Adrenal gland (tissue), 12 donors: ENCODE measurements around the gene SYCE1L. TPM values are rescaled to one million over a fixed set of nuclear protein-coding genes. Genes with fewer than 3 reads are reported as not detected.

ENCODE experiments used
- DNase-seq, 7 donors: peaks; one replicate each; pipeline ENCODE4 v3.0.0-alpha.2; 2019 to 2020
- H3K27ac ChIP-seq, 5 donors: fragments of 200-600 bp; sonication (generic) in 4 of 5; 1 replicate in 3 of 5; 2 replicates in 2 of 5; pipeline versions ENCODE4 v1.5.1 to v1.8.0; 2016 to 2020; ENCODE audit warnings: mild to moderate bottlenecking in 1 of 5
- H3K27me3 ChIP-seq: fragments of 200-600 bp; 2 replicates; pipeline ENCODE4 v1.8.0; 2021
- H3K36me3 ChIP-seq, 2 donors: fragments of 200-600 bp; replicated peaks in 1 of 2; 1 replicate in 1 of 2; 2 replicates in 1 of 2; pipeline versions ENCODE4 v1.5.1 to v1.8.0; 2018 to 2022
- H3K4me1 ChIP-seq, 2 donors: fragments of 200-600 bp; replicated peaks in 1 of 2; 1 replicate in 1 of 2; 2 replicates in 1 of 2; pipeline versions ENCODE4 v1.5.1 to v1.8.0; 2018 to 2021
- H3K4me3 ChIP-seq, 4 donors: fragments of 200-600 bp; sonication (generic) in 3 of 4; one replicate each; pipeline ENCODE4 v1.5.1; 2016 to 2018
- H3K9me3 ChIP-seq, 3 donors: fragments of 200-600 bp; sonication (generic) in 1 of 3; replicated peaks in 1 of 3; 1 replicate in 2 of 3; 2 replicates in 1 of 3; pipeline versions ENCODE4 v1.5.1 to v1.8.0; 2016 to 2021
- POLR2A ChIP-seq, 2 donors: fragments of 450-650 bp; IDR thresholded peaks; one replicate each; pipeline ENCODE4 v1.6.1; 2017; ENCODE audit warnings: antibody characterized with exemption in 2 of 2, mild to moderate bottlenecking in 2 of 2, moderate library complexity in 1 of 2
- WGBS, 4 donors: extraction: QIAGEN DNeasy Blood & Tissue Kit in 2 of 4; methylation state at CpG; one replicate each; pipeline versions ENCODE4 v1.1.5 to v1.1.7; 2013 to 2017; 5-methylcytosine and 5-hydroxymethylcytosine counted together
- intact Hi-C, 2 donors: fragments of 100-400 bp; cut with DNase I; formaldehyde crosslinking; loops; one replicate each; pipeline versions ENCODE4 v1.14.1 to v1.15.0; 2022 to 2023
- polyA plus RNA-seq, 3 donors: library from polyadenylated mRNA; stranded (reverse); fragments of 200-250 nt in 2 of 3; fragments of 350-450 nt in 1 of 3; fragmentation: Illumina TruSeq in 1 of 3; extraction: RNeasy Lipid Tissue Mini Kit (QIAGEN cat#74804) in 1 of 3; gene quantifications; one replicate each; pipeline ENCODE4 v1.2.3, GENCODE V29; 2013 to 2014
- total RNA-seq, 9 donors: library from RNA; depleted of rRNA in 4 of 9; stranded (reverse); fragments of >200 nt in 4 of 9; fragments of 120-200 nt in 1 of 9; fragmentation: NEBNext Ultra II Directional in 1 of 9; extraction: Animal tissue kit (Norgen Biotek cat#: 25700) in 1 of 9; gene quantifications; one replicate each; pipeline versions ENCODE4 v1.1.0 to v1.2.4, GENCODE V29; 2013 to 2023
- TF ChIP-seq, protein P1 (sequence below), 6 experiments: fragments of 450-650 bp in 4 of 6; fragments of 200-600 bp in 2 of 6; sonication (generic) in 1 of 6; IDR thresholded peaks; 1 replicate in 5 of 6; 2 replicates in 1 of 6; pipeline versions ENCODE4 v1.5.1 to v1.8.0; 2016 to 2021; ENCODE audit warnings: antibody characterized with exemption in 6 of 6, mild to moderate bottlenecking in 2 of 6, moderate library complexity in 1 of 6
- donor health status: healthy with polysubstance abuse.
- donor health status: Bipolar disorder and iron deficiency.
- donor health status: DM: yes; HTN: yes; CAD: no.
- donor health status: DM: no; HTN: no; CAD: no.
- donor health status: DM: no; HTN: no; CAD: no.
- donor health status: DM: yes; HTN: yes; CAD: no.

SYCE1L gene
- total and polyA plus RNA-seq, 12 donors, result 0.42 to 10.8 (median 2.2) TPM; not detected in 3

DNA sequence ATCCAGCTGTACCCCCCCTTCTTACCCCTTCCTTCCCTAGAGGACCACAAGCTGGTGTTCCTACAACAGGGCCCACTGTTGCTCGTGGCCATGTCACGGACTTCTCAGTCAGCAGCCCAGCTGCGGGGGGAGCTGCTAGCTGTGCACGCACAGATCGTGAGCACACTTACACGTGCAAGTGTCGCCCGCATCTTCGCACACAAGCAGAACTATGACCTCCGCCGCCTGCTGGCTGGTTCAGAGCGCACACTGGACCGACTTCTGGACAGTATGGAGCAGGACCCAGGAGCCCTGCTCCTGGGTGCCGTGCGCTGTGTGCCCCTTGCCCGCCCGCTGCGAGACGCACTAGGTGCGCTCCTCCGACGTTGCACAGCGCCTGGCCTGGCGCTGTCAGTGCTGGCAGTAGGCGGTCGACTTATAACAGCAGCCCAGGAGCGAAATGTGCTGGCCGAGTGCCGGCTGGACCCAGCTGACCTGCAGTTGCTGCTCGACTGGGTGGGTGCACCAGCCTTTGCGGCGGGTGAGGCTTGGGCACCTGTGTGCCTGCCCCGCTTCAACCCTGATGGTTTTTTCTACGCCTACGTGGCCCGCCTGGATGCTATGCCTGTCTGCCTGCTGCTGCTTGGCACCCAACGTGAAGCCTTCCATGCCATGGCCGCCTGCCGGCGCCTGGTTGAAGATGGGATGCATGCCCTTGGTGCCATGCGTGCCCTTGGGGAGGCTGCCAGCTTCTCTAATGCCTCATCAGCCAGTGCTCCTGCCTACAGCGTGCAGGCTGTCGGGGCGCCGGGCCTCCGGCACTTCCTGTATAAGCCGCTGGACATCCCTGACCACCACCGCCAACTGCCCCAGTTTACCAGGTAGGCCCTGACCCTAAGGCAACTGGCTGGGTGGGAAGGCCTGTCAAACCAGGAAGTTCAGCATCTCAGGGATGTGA, 4.6 kb upstream of the SYCE1L start:
- Histone ChIP-seq H3K4me1 (peaks cover 13 to 16% of the 10 kb centered on the region in 2 donors), H3K27ac (no peak overlapping the region), H3K4me3 (no peak overlapping the region), H3K9me3 (no peaks in the 10 kb centered on the region), H3K27me3 (no peaks in the 10 kb centered on the region), H3K36me3 (peaks cover 0 to 56% of the 10 kb centered on the region in 2 donors)
- no peak for DNase-seq
- WGBS, 4 donors, result 90 to 96% (median 92%) methylated on average over 24 to 48 of the region's 48 CpGs
- TF ChIP-seq POLR2A (IDR thresholded peaks at IDR 0.05), result no peak
- TF ChIP-seq, protein P1, sequence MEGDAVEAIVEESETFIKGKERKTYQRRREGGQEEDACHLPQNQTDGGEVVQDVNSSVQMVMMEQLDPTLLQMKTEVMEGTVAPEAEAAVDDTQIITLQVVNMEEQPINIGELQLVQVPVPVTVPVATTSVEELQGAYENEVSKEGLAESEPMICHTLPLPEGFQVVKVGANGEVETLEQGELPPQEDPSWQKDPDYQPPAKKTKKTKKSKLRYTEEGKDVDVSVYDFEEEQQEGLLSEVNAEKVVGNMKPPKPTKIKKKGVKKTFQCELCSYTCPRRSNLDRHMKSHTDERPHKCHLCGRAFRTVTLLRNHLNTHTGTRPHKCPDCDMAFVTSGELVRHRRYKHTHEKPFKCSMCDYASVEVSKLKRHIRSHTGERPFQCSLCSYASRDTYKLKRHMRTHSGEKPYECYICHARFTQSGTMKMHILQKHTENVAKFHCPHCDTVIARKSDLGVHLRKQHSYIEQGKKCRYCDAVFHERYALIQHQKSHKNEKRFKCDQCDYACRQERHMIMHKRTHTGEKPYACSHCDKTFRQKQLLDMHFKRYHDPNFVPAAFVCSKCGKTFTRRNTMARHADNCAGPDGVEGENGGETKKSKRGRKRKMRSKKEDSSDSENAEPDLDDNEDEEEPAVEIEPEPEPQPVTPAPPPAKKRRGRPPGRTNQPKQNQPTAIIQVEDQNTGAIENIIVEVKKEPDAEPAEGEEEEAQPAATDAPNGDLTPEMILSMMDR (IDR thresholded peaks at IDR 0.05), result no peak
- intact Hi-C loops, result no loop called here

DNA sequence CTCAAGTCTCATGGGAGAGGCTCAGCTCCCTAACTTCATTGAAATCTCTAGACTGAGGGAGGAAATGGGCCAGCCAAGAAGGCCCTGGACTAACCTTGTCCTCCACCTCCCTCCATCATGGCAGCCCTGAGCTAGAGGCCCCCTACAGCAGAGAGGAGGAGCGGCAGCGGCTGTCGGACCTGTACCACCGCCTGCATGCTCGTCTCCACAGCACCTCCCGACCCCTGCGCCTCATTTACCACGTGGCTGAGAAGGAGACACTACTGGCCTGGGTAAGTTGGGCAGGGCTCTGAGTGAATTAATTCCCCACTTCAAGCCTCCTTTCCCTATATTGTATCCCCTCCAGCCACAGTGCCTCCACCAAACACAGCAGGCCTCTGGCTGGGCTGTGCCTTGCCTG, 3.8 kb upstream of the SYCE1L start:
- Histone ChIP-seq H3K27me3 (no peaks in the 10 kb centered on the region), H3K27ac (no peak overlapping the region), H3K4me3 (no peak overlapping the region), H3K9me3 (no peaks in the 10 kb centered on the region), H3K36me3 (peaks cover 0 to 58% of the 10 kb centered on the region in 2 donors), H3K4me1 (peaks cover 9 to 16% of the 10 kb centered on the region in 2 donors)
- intact Hi-C loops, result no loop called here
- DNase-seq, result no peak
- no peak for TF ChIP-seq POLR2A (IDR thresholded peaks at IDR 0.05)
- TF ChIP-seq, protein P1 (IDR thresholded peaks at IDR 0.05), result no peak
- 92 to 94% (median 92%) methylated on average over 7 to 8 of the region's 8 CpGs for WGBS, 4 donors

DNA sequence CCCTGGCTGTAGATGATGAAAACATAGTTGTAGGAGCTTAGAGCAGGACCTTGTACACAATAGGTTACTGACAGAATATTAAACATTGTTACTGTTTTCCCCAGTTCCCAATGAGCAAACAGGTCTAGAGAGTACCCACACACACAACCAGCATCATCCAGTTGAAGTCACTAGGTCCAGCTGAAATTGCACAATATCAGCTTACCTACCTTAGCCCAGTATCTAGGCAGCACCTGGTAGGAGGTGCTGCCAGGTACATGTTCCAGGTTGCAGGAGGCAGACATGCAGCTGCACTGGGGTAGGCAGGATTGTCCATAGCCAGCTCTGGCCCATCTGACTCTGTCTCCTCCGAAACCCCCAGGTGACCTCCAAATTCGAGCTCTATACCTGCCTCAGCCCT, 1.5 kb upstream of the SYCE1L start:
- Histone ChIP-seq H3K36me3 (peaks cover 0 to 58% of the 10 kb centered on the region in 2 donors), H3K27me3 (no peaks in the 10 kb centered on the region), H3K4me3 (no peak overlapping the region), H3K9me3 (no peaks in the 10 kb centered on the region), H3K4me1 (peaks cover 0 to 3% of the 10 kb centered on the region in 2 donors), H3K27ac (no peak overlapping the region)
- TF ChIP-seq, protein P1 (IDR thresholded peaks at IDR 0.05), result no peak
- TF ChIP-seq POLR2A (IDR thresholded peaks at IDR 0.05), result no peak
- 90 to 100% (median 98%) methylated on average over 1 to 2 of the region's 2 CpGs for WGBS, 4 donors
- no peak for DNase-seq
- intact Hi-C loops, result no loop called here

DNA sequence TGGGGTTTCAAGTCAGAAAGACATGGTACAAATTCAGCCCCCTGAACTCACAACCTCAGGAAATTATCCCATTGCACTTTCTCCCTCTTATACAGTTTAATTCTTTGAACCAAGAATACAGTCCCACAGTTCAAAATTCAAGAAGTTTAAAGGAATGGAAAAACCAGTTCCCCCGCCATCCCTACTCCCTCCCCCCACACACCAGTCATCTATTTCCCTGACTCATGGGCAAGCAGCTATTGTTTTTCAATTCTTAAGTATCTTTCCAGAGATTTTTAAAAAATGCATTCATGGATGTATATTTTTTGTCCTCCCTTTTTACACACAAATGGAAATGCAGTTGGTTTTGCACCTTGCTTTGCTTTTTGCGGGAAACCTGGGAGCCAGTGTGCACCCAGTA, 7.3 kb downstream of the SYCE1L start:
- Histone ChIP-seq H3K36me3 (no peaks in the 10 kb centered on the region), H3K9me3 (no peaks in the 10 kb centered on the region), H3K27ac (no peak overlapping the region), H3K4me3 (no peak overlapping the region), H3K4me1 (no peaks in the 10 kb centered on the region), H3K27me3 (no peaks in the 10 kb centered on the region)
- 77 to 85% (median 82%) methylated on average over 2 of the region's 2 CpGs for WGBS, 4 donors
- TF ChIP-seq POLR2A (IDR thresholded peaks at IDR 0.05), result no peak
- TF ChIP-seq, protein P1 (IDR thresholded peaks at IDR 0.05), result no peak
- no peak for DNase-seq
- intact Hi-C loops, result no loop called here
